Esophagus mucosa (tissue), 1 donor: ENCODE results near the gene CCR3. TPM values are rescaled to one million over a fixed set of nuclear protein-coding genes. Genes with fewer than 3 reads are reported as not detected.

ENCODE experiments used
- ATAC-seq: fragments of 200-7000 bp; cut with Tn5 transposase; one replicate; pipeline ENCODE4 v1.9.1; 2020
- total RNA-seq: library from RNA; stranded (reverse); gene quantifications from one replicate; pipeline ENCODE4 v1.2.4, GENCODE V29; 2023
- donor health status: DM: yes; HTN: yes; CAD: no.

The CCR3 gene
- total RNA-seq, 1 donor from 2014 or later: not detected

DNA sequence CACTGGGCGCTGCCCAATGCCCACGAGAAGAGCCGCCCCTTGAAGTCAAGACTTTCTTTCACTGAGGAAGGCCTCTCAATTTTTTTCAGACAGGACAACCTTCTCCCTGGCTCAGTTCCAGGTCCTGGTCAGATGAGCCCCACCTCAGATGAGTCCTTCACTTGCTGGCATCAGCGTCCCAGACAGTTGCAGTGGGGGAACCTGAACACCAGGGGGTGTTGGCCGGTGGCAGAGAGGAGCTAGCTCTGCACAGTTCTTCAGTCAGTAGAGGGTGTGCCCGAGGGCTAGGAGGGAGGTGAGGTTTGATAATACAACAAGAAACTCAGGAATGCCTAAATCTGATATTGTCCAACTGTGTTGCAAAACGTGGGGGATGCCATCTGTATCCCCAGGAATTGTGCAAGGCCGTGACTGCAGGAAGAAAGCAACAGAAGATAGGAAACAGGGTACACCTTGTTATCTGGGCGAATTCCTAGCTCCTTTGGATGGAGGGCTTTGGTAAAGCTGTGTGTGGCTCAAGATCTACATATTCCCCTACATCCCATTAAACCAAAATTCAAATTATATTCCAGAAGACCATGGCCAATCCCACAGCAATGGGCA is 34.3 kb downstream of the CCR3 start:
- peak; percentile 90 for ATAC-seq

GRCh38 chr3:46277476-46277875 is 35.2 kb downstream of the CCR3 start:
- ATAC-seq: no peak

DNA sequence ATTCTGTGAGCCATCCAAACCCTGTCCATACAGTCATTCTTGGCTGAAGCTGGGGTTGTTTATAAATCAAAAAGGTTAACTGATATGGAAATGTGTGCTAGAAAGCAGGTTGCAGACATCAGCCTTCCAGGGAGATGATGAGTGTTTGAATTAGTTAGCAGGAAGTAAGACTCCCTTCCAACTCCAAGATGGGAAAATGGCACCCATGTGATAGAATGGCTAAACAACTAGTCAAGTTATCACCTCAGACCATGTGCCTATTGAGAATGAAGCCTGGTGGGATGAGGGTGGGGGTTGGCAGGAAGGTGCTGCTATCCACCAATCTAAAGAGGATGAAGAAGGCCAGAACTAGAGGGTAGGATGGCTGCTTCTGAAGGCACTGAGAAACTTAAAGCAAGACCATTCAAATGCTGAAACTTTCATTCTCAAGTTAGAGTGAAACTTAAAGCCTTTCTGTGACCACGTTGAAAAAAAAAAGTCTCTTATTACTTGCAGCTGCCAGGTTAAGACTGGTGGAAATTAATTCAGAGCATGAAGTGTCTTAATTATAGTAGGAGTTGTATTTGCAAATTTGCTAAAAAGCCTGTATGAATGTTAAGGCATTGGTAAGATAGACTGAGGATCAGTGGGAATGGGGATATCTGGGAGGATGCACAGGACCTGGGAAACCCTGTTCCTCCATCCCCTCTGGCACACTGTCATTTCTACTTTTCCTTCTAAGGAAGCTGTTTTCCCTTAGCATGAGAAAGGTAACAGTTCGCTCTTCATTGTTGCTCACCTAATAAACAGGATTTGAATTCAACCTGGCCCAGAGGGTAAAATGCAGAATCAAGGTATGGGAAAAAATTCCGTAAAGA is 36.8 kb downstream of the CCR3 start:
- no peak for ATAC-seq

GRCh38 chr3:46280105-46280797 is 38.0 kb downstream of the CCR3 start:
- ATAC-seq: peak; percentile 69

GRCh38 chr3:46281551-46281950 is 39.3 kb downstream of the CCR3 start:
- peak; percentile 31 for ATAC-seq

GRCh38 chr3:46282041-46282440 is 39.8 kb downstream of the CCR3 start:
- ATAC-seq: no peak

DNA sequence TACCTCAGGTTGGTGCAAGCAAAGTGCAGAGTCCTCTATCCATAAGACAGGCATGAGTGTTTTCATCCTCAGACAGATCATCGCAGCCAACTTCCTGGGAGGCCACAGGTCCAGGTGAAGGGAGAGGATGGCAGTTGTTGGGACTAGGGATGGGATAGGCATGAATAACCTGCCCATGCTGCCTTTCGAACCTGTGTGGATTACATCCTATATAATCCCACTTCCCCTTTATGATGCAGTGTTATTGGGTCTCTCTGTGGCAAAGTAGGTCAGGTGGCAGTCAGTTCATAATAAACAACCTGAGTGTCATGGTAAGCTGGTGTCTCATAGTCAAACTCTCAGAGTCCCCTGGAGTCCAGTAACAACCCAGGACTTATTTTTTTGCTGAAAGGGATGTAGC is 40.4 kb downstream of the CCR3 start:
- ATAC-seq: no peak

DNA sequence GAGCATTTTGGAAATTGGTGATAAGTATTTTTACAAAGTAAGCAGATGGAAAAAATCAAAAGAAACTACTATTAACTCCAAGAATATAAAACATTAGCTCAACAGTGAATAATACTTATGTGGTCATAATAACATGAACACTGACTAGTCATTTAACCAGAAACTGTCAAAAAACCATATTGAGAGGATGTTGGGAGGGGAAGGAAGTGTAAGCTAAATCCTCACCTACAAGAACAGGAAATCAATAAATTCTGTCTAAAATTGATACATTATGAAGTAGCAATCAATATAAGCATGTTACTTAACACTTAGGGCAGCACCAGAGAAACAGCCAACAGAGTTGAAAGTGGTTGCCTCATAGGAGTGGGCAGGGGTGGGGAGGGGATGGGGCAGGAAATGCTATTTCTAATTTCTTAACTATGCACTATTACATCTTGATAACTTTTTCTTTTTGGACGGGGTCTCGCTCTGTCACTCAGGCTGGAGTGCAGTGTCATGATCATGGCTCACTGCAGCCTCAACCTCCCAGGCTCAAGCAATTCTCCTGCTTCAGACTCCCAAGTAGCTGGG is 41.7 kb downstream of the CCR3 start:
- no peak for ATAC-seq

GRCh38 chr3:46284981-46285683 is 42.9 kb downstream of the CCR3 start:
- ATAC-seq: no peak

- no peak for ATAC-seq
These were observed 43.8 kb downstream of the CCR3 start for GRCh38 chr3:46285931-46286619.

- ATAC-seq: no peak
These were observed 44.8 kb downstream of the CCR3 start for GRCh38 chr3:46286947-46287565.

GRCh38 chr3:46289551-46289950 is 47.3 kb downstream of the CCR3 start:
- ATAC-seq: no peak

- ATAC-seq: no peak
These were observed 47.7 kb downstream of the CCR3 start for GRCh38 chr3:46289966-46290365.

DNA sequence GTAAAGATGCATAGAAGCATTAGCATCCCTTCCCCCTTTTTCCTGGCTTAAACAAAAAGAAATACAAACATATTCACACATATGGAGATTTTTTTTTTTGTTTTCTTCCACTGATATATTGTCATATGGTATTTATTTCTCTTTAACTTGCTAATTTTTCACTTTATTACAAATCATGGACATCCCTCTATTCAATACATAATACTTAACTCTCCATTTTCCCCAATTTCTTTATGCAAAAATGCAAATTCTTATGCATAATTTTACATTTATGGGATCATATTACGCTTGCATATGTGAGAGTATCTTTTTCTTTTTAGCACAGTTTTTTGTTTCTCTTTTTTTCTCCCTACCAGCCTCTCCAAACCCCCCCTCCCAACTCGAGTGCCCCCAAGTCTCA is 48.8 kb downstream of the CCR3 start:
- ATAC-seq: no peak

DNA sequence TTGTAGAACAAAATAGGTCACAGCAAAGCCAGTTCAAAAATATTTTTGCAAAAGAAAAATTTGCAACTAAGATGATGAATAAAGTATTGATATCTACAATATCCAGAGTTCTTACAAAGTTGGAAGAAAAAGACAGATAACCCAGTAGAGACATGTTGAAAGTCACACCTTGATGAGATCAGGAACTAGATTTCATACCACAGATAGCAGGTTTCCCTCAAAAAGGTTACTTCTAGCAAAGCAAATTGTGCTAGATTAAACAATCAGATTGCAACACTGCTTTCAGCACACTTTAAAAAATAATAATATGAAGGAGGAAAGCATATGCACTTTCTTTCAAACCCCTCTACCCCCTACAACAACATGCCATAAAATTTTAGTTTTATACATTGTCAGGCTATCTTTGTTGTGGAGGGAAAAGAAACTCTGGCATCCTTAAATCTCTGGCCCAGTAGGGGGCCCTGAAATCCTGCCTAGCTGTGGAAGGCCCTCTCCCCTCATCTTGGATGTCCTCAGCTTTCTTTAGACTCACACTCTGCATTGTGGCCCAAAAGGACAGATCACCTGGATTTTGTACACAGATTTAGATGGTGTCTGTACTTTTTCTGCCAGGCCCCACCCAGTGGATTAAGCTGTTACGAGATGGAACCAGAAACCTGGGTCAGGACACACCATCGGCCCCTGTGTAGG is 50.9 kb downstream of the CCR3 start:
- no peak for ATAC-seq

GRCh38 chr3:46293991-46294833 is 52.0 kb downstream of the CCR3 start:
- peak; percentile 19 for ATAC-seq

DNA sequence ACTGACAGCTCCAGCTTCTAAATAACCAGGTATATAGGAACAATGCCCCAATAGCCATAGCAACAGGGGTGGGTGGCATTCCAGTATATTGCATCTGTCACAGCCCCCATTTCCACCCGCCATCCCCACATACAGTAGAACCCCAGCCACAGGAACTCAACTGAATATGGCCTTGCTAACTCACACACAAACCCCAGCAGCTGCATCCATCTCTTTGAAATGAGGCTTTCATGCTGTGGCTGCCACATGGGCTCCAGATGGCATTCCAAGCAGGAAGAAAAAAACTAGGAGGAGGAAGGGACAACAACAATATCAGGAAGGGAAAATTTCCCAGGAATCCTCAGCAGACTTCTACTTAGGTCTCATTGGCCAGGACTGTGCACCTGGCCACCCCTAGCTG is 54.6 kb downstream of the CCR3 start:
- ATAC-seq: no peak

GRCh38 chr3:46297658-46298423 is 55.6 kb downstream of the CCR3 start:
- ATAC-seq: peak; percentile 73
